H1 (cell line): ENCODE measurements around the gene STEAP3. TPM values are rescaled to one million over a fixed set of nuclear protein-coding genes. Genes with fewer than 3 reads are reported as not detected.

Source experiments
- CTCF ChIA-PET: fragments of 300-600 bp; sonication (Branson Sonifier 250); formaldehyde crosslinking; loops from one replicate; lab custom pipeline; 2021; ENCODE audit not compliant: partially characterized antibody; lab: Charles Lee
- POLR2A ChIA-PET: fragments of 300-600 bp; sonication (Branson Sonifier 250); formaldehyde crosslinking; loops from one replicate; lab custom pipeline; 2021; ENCODE audit warnings: inconsistent platforms; ENCODE audit not compliant: partially characterized antibody; lab: Charles Lee
- DNase-seq, 2 experiments: peaks; one replicate each; pipeline versions ENCODE4 v3.0.0 to v3.0.0-alpha.2; 2010 to 2022; ENCODE audit warnings: low spot score in 2 of 2, low read depth in 1 of 2, mixed read lengths in 1 of 2
- FAIRE-seq: peaks from 2 replicates; lab custom pipeline; 2011; peaks lifted over from hg19 to GRCh38; lab: Jason Lieb, UNC
- H2AFZ ChIP-seq: 2 replicates; pipeline ENCODE4 v1.8.1; 2012; ENCODE audit warnings: low read length, inconsistent platforms
- H2AK5ac ChIP-seq: 2 replicates; pipeline ENCODE4 v1.6.1; 2013; ENCODE audit warnings: low read depth, low read length
- H2BK120ac ChIP-seq: replicated peaks from 2 replicates; pipeline ENCODE3; 2013; ENCODE audit warnings: low read depth, low read length, inconsistent platforms
- H2BK12ac ChIP-seq: 2 replicates; pipeline ENCODE4 v1.6.1; 2013; ENCODE audit warnings: low read depth, low read length
- H2BK15ac ChIP-seq: 2 replicates; pipeline ENCODE4 v1.6.1; 2013; ENCODE audit warnings: low read length
- H2BK20ac ChIP-seq: 2 replicates; pipeline ENCODE4 v1.6.1; 2013; ENCODE audit warnings: low read length
- H2BK5ac ChIP-seq: 2 replicates; pipeline ENCODE4 v1.6.1; 2013; ENCODE audit warnings: low read depth, low read length
- H3K14ac ChIP-seq: 2 replicates; pipeline ENCODE4 v1.6.1; 2013; ENCODE audit warnings: inconsistent platforms; ENCODE audit not compliant: insufficient read length
- H3K18ac ChIP-seq: 2 replicates; pipeline ENCODE4 v1.6.1; 2013; ENCODE audit warnings: low read length; ENCODE audit errors: extremely low read depth
- H3K23ac ChIP-seq: 2 replicates; pipeline ENCODE4 v1.6.1; 2013; ENCODE audit warnings: inconsistent platforms; ENCODE audit not compliant: insufficient read length
- H3K23me2 ChIP-seq: 2 replicates; pipeline ENCODE4 v1.6.1; 2013; ENCODE audit warnings: low read depth, low read length
- H3K27ac ChIP-seq: 2 replicates; pipeline ENCODE4 v1.6.1; 2011; ENCODE audit warnings: low read depth, low read length, inconsistent platforms
- H3K27me3 ChIP-seq, 4 experiments: replicated peaks in 1 of 4; 1 replicate in 1 of 4; 2 replicates in 3 of 4; pipeline versions ENCODE4 v1.6.1 to v1.8.1; 2011 to 2013; ENCODE audit warnings: low read length in 3 of 4, mild to moderate bottlenecking in 3 of 4, inconsistent platforms in 2 of 4, mixed read lengths in 2 of 4, moderate library complexity in 1 of 4; ENCODE audit not compliant: control insufficient read depth in 3 of 4, insufficient read depth in 3 of 4; ENCODE audit errors: extremely low read depth in 1 of 4
- H3K36me3 ChIP-seq, 4 experiments: 2 replicates each; pipeline versions ENCODE4 v1.6.1 to v1.8.1; 2011 to 2013; ENCODE audit warnings: mild to moderate bottlenecking in 4 of 4, low read length in 3 of 4, moderate library complexity in 2 of 4, control low read depth in 1 of 4, inconsistent platforms in 1 of 4; ENCODE audit not compliant: insufficient read depth in 4 of 4, control insufficient read depth in 2 of 4
- H3K4ac ChIP-seq: replicated peaks from 2 replicates; pipeline ENCODE3; 2013; ENCODE audit warnings: low read length, low read depth, mixed read lengths, inconsistent platforms; ENCODE audit not compliant: insufficient read length
- H3K4me1 ChIP-seq, 4 experiments: replicated peaks in 1 of 4; 1 replicate in 1 of 4; 2 replicates in 3 of 4; pipeline versions ENCODE4 v1.6.1 to v1.8.1; 2011 to 2013; ENCODE audit warnings: low read length in 3 of 4, inconsistent platforms in 2 of 4, mixed read lengths in 1 of 4; ENCODE audit not compliant: insufficient read depth in 4 of 4, control insufficient read depth in 3 of 4
- H3K4me2 ChIP-seq, 2 experiments: 2 replicates each; pipeline versions ENCODE4 v1.6.1 to v1.8.1; 2011 to 2013; ENCODE audit warnings: low read depth in 2 of 2, low read length in 2 of 2, control low read depth in 1 of 2, inconsistent platforms in 1 of 2, mild to moderate bottlenecking in 1 of 2; ENCODE audit not compliant: insufficient read depth in 1 of 2
- H3K4me3 ChIP-seq, 4 experiments: fragments of 200-600, 300-600 bp in 1 of 4; sonication (generic), shearing (Covaris generic), sonication (Bioruptor Twin) in 1 of 4; 2 replicates each; pipeline versions ENCODE4 v1.5.1 to v1.8.1; 2011 to 2016; ENCODE audit warnings: low read length in 4 of 4, low read depth in 3 of 4, control low read depth in 2 of 4, inconsistent platforms in 2 of 4, mild to moderate bottlenecking in 2 of 4, mixed read lengths in 1 of 4, moderate library complexity in 1 of 4; ENCODE audit not compliant: insufficient read depth in 2 of 4; ENCODE audit errors: extremely low read depth in 1 of 4
- H3K56ac ChIP-seq: replicated peaks from 2 replicates; pipeline ENCODE3; 2013; ENCODE audit warnings: low read depth, mild to moderate bottlenecking, mixed read lengths, low read length, inconsistent platforms; ENCODE audit not compliant: insufficient read length
- H3K79me1 ChIP-seq: 2 replicates; pipeline ENCODE4 v1.6.1; 2013; ENCODE audit warnings: low read depth, low read length, control low read depth
- H3K79me2 ChIP-seq, 2 experiments: 2 replicates each; pipeline versions ENCODE4 v1.6.1 to v1.8.1; 2012 to 2013; ENCODE audit warnings: low read length in 2 of 2, mild to moderate bottlenecking in 2 of 2, inconsistent platforms in 1 of 2; ENCODE audit not compliant: insufficient read depth in 2 of 2, control insufficient read depth in 1 of 2
- H3K9ac ChIP-seq, 4 experiments: replicated peaks in 1 of 4; 1 replicate in 1 of 4; 2 replicates in 3 of 4; pipeline versions ENCODE4 v1.6.1 to v1.8.1; 2011 to 2013; ENCODE audit warnings: low read depth in 3 of 4, low read length in 3 of 4, control low read depth in 2 of 4, mild to moderate bottlenecking in 2 of 4, moderate library complexity in 2 of 4, inconsistent platforms in 1 of 4; ENCODE audit errors: extremely low read depth in 1 of 4
- H3K9me3 ChIP-seq, 2 experiments: 2 replicates each; pipeline versions ENCODE4 v1.6.1 to v1.8.1; 2012 to 2013; ENCODE audit warnings: mild to moderate bottlenecking in 2 of 2, moderate library complexity in 2 of 2, control low read depth in 1 of 2, inconsistent platforms in 1 of 2, low read depth in 1 of 2, low read length in 1 of 2, mixed read lengths in 1 of 2; ENCODE audit not compliant: insufficient read depth in 2 of 2
- H4K20me1 ChIP-seq, 2 experiments: replicated peaks in 1 of 2; 2 replicates each; pipeline versions ENCODE3 to v1.8.1; 2011 to 2013; ENCODE audit warnings: inconsistent platforms in 2 of 2, low read length in 2 of 2, mild to moderate bottlenecking in 1 of 2; ENCODE audit not compliant: insufficient read depth in 2 of 2, control insufficient read depth in 1 of 2
- H4K5ac ChIP-seq: 2 replicates; pipeline ENCODE4 v1.6.1; 2013; ENCODE audit warnings: low read length, low read depth, mixed read lengths, inconsistent platforms; ENCODE audit not compliant: insufficient read length
- H4K8ac ChIP-seq: 2 replicates; pipeline ENCODE4 v1.8.0; 2013; ENCODE audit warnings: mild to moderate bottlenecking, moderate library complexity, low read length, inconsistent platforms; ENCODE audit not compliant: insufficient read depth; ENCODE audit errors: extremely low read depth
- H4K91ac ChIP-seq: replicated peaks from 2 replicates; pipeline ENCODE3; 2013; ENCODE audit warnings: low read length, mixed read lengths, inconsistent platforms; ENCODE audit not compliant: insufficient read length
- CBX8 ChIP-seq: fragments of 300-800, 300-1000 bp; sonication (generic); IDR thresholded peaks from 2 replicates; pipeline ENCODE4 v1.7.1; 2016; ENCODE audit warnings: low read depth, low read length, borderline replicate concordance
- CTBP2 ChIP-seq: IDR thresholded peaks from 2 replicates; pipeline ENCODE4 v1.7.0; 2011; ENCODE audit warnings: borderline replicate concordance, mild to moderate bottlenecking, moderate library complexity, mixed read lengths, low read length; ENCODE audit not compliant: insufficient read depth, insufficient read length
- GABPA ChIP-seq: IDR thresholded peaks from 2 replicates; pipeline ENCODE4 v1.6.1; 2011; ENCODE audit warnings: mild to moderate bottlenecking, low read length, moderate library complexity, borderline replicate concordance; ENCODE audit not compliant: insufficient read depth
- GTF2F1 ChIP-seq: IDR thresholded peaks from 2 replicates; pipeline ENCODE4 v1.6.1; 2012; ENCODE audit warnings: low read depth, low read length, improper control_type of control experiment, borderline replicate concordance
- RAD21 ChIP-seq, 2 experiments: IDR thresholded peaks in 1 of 2; conservative IDR thresholded peaks in 1 of 2; 2 replicates each; pipeline ENCODE4 v1.6.1; 2011; ENCODE audit warnings: low read depth in 2 of 2, low read length in 2 of 2, improper control_type of control experiment in 1 of 2, inconsistent platforms in 1 of 2, mild to moderate bottlenecking in 1 of 2, moderate library complexity in 1 of 2
- RBBP5 ChIP-seq: IDR thresholded peaks from 2 replicates; pipeline ENCODE4 v1.7.1; 2012; ENCODE audit warnings: low read depth, mild to moderate bottlenecking, inconsistent platforms, low read length, moderate library complexity, borderline replicate concordance
- WGBS, 2 experiments: shearing (Covaris generic) in 1 of 2; methylation state at CpG; one replicate each; pipeline versions ENCODE4 v1.1.6 to v1.1.7; 2013 to 2015; ENCODE audit warnings: low lambda C conversion rate in 2 of 2, mixed read lengths in 2 of 2, inconsistent platforms in 1 of 2, low coverage in 1 of 2, missing lambda C conversion rate in 1 of 2; ENCODE audit not compliant: insufficient replicate concordance in 2 of 2, insufficient coverage in 1 of 2, insufficient read length in 1 of 2; ENCODE audit errors: extremely low coverage in 1 of 2, missing lambda C conversion rate in 1 of 2; 5-methylcytosine and 5-hydroxymethylcytosine counted together
- polyA plus RNA-seq, 7 experiments: library from polyadenylated mRNA; depleted of rRNA in 3 of 7; stranded (reverse) in 5 of 7; unstranded in 2 of 7; fragments of >200 nt in 5 of 7; fragments of 200-250 nt in 2 of 7; gene quantifications; 1 replicate in 5 of 7; 2 replicates in 1 of 7; 4 replicates in 1 of 7; pipeline versions ENCODE4 v1.2.1 to v1.2.3, GENCODE V29; 2011 to 2013; ENCODE audit warnings: missing spikeins in 2 of 7, mixed read lengths in 2 of 7
- total RNA-seq: library from RNA; stranded (reverse); fragmentation: NEBNext Ultra II Directional; extraction: Animal tissue kit (Norgen Biotek cat#: 25700); gene quantifications from 2 replicates; pipeline ENCODE4 v1.2.1, GENCODE V29; 2021
- TF ChIP-seq, protein P1 (sequence below): IDR thresholded peaks from 2 replicates; pipeline ENCODE4 v1.6.1; 2011; ENCODE audit warnings: low read depth, mild to moderate bottlenecking, low read length; ENCODE audit not compliant: insufficient read depth

Gene STEAP3
- total and polyA plus RNA-seq, 2 of the 8 experiments (the other 6 are each of a cell fraction or from before 2014, with no cell fraction given): 21.7 to 27.9 TPM

DNA sequence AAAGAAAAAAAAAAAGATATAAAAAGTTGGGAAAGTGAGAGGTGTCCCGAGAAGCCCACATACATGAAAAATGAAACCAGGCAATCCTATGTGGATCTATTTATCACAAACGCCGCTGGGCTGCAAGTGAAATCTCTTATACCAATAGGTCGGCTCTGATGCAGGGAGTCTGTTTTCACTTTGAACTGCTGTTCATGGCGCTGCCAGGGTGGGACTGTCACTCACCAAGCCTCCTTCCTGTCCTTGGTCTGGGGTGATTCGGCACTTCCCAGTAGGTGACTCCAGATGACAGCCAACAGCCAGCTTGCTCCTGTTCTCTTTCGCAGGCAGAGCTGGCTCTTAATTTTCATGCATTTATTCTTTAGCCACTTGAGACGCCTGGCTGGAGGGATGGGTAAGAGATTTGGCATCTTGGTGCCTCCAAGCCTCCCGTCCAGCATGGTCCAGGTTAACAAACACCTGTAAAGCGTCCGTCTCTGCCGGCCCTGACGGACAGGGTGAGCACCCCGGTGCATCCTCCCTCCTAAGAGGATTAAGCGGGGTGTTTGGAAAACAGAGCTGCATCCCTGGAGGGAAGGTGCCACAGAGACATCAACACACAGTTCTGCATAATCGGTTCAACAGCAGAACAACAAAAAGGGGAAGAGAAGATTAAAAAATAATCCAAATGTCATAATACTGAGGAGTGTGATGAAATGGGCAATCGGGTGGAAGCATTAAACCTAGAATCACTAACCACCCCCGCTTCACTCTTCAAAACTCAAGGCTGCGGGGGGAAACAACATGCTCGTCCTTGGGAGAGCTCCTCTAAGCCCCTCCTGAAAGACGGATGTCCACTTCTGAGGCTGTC is 58.7 kb downstream of the STEAP3 start:
- H3K27me3 ChIP-seq: no peaks in the 10 kb centered on the region
- FAIRE-seq (no peak), DNase-seq (no peak)
- no peak overlapping the region for H2BK120ac ChIP-seq
- no peaks in the 10 kb centered on the region for H3K79me1 ChIP-seq
- H2BK15ac ChIP-seq: no peak overlapping the region
- no peak overlapping the region for H3K4ac ChIP-seq
- no peak overlapping the region for H3K4me2 ChIP-seq
- H4K20me1 ChIP-seq: peaks cover 0 to 2% of the 10 kb centered on the region in 2 experiments
- H3K18ac ChIP-seq: no peak overlapping the region
- H3K4me3 ChIP-seq: no peak overlapping the region
- no peak overlapping the region for H2BK5ac ChIP-seq
- no peak overlapping the region for H2BK12ac ChIP-seq
- no peaks in the 10 kb centered on the region for H3K36me3 ChIP-seq
- H2AFZ ChIP-seq: no peak overlapping the region
- H4K91ac ChIP-seq: no peak overlapping the region
- H3K79me2 ChIP-seq: no peaks in the 10 kb centered on the region
- no peak overlapping the region for H2BK20ac ChIP-seq
- H3K23ac ChIP-seq: peak overlapping the region; percentile 72
- CTCF ChIA-PET: interaction anchor here (0.6 to 4.4 kb wide), 11 partner anchors 9 to 402 kb away, joined by 3 to 28 read pairs (median 4); no protein-coding TSS in a partner anchor
- no peaks in the 10 kb centered on the region for H3K9me3 ChIP-seq
- H4K5ac ChIP-seq: no peak overlapping the region
- POLR2A ChIA-PET: no interaction called here
- no peak overlapping the region for H3K56ac ChIP-seq
- no peak for TF ChIP-seq RBBP5
- TF ChIP-seq GABPA: no peak
- TF ChIP-seq CTBP2: no peak
- TF ChIP-seq, protein P1, sequence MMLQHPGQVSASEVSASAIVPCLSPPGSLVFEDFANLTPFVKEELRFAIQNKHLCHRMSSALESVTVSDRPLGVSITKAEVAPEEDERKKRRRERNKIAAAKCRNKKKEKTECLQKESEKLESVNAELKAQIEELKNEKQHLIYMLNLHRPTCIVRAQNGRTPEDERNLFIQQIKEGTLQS: no peak
- no peak for TF ChIP-seq GTF2F1
- TF ChIP-seq RAD21 (IDR thresholded peaks at IDR 0.05 in 1 of 2, conservative IDR thresholded peaks at IDR 0.05 in 1 of 2; ENCODE audit: low read depth in 2 of 2, low read length in 2 of 2): no peak
- no peak for TF ChIP-seq CBX8
- no peaks in the 10 kb centered on the region for H3K23me2 ChIP-seq
- no peak overlapping the region for H3K9ac ChIP-seq
- no peak overlapping the region for H3K27ac ChIP-seq
- WGBS, 2 experiments: 85% methylated on average over 21 of the region's 21 CpGs; no CpG with 5 or more reads in 1 of the 2 experiments
- no peak overlapping the region for H2AK5ac ChIP-seq
- H3K14ac ChIP-seq: no peak overlapping the region
- H3K4me1 ChIP-seq: no peaks in the 10 kb centered on the region
- no peak overlapping the region for H4K8ac ChIP-seq
